M059J (cell line): ENCODE data around the gene GDF10. TPM values are rescaled to one million over a fixed set of nuclear protein-coding genes. Genes with fewer than 3 reads are reported as not detected.

Experiments used
- DNase-seq: peaks from one replicate; pipeline ENCODE4 v3.0.0-alpha.2; 2012; ENCODE audit warnings: low read depth
- total RNA-seq: library from RNA; depleted of rRNA; stranded (reverse); fragments of >200 nt; shearing (Covaris generic); gene quantifications from 2 replicates; pipeline ENCODE4 v1.2.3, GENCODE V29; 2014; rRNA removed

Gene GDF10
- total RNA-seq, 1 experiment from 2014 or later: not detected

- no peak for DNase-seq
These were observed 52.2 kb downstream of the GDF10 start for GRCh38 chr10:47351899-47352815.

GRCh38 chr10:47353351-47353750 is 53.4 kb downstream of the GDF10 start:
- no peak for DNase-seq

GRCh38 chr10:47354165-47354564 is 54.2 kb downstream of the GDF10 start:
- DNase-seq: peak; percentile 42

GRCh38 chr10:47354900-47355299 is 54.9 kb downstream of the GDF10 start:
- no peak for DNase-seq

GRCh38 chr10:47356708-47357107 is 56.7 kb downstream of the GDF10 start:
- DNase-seq: no peak

GRCh38 chr10:47357131-47357582 is 57.2 kb downstream of the GDF10 start:
- DNase-seq: no peak

GRCh38 chr10:47357911-47358310 is 57.9 kb downstream of the GDF10 start:
- no peak for DNase-seq

- DNase-seq: no peak
These were observed 58.5 kb downstream of the GDF10 start for GRCh38 chr10:47358457-47358856.

- DNase-seq: no peak
These were observed 59.1 kb downstream of the GDF10 start for GRCh38 chr10:47359101-47359500.

GRCh38 chr10:47359626-47360418 is 59.8 kb downstream of the GDF10 start:
- no peak for DNase-seq

GRCh38 chr10:47360419-47361040 is 60.5 kb downstream of the GDF10 start:
- no peak for DNase-seq

- DNase-seq: peak; percentile 34
These were observed 61.3 kb downstream of the GDF10 start for GRCh38 chr10:47361293-47361692.

GRCh38 chr10:47362199-47362598 is 62.2 kb downstream of the GDF10 start:
- DNase-seq: no peak

Other genes with a start within 250 kb of the GDF10 start
- not detected in 2 replicates for gene GDF2, start 22.3 kb downstream of the GDF10 start, total RNA-seq
- gene RBP3, start 48.2 kb downstream of the GDF10 start, total RNA-seq: not detected in 2 replicates
- 0.62 and 0.79 TPM in 2 replicates for gene ZNF488, start 84.1 kb downstream of the GDF10 start, total RNA-seq
- gene ANXA8, start 183.9 kb downstream of the GDF10 start, total RNA-seq: 0.54 and 2.4 TPM in 2 replicates
- gene FAM25G, start 191.5 kb downstream of the GDF10 start, total RNA-seq: not detected in 2 replicates
- gene AGAP9, start 223.4 kb downstream of the GDF10 start, total RNA-seq: 1.8 and 2.2 TPM in 2 replicates